GM12874 (cell line): Measurements from ENCODE around the gene DENND4A.

Source experiments
- TF ChIP-seq, protein P1 (sequence below): IDR thresholded peaks from 2 replicates; pipeline ENCODE4 v1.5.1; 2011; ENCODE audit warnings: low read depth, mild to moderate bottlenecking, control low read depth, low read length, moderate library complexity; ENCODE audit not compliant: insufficient read depth

The DENND4A gene

DNA sequence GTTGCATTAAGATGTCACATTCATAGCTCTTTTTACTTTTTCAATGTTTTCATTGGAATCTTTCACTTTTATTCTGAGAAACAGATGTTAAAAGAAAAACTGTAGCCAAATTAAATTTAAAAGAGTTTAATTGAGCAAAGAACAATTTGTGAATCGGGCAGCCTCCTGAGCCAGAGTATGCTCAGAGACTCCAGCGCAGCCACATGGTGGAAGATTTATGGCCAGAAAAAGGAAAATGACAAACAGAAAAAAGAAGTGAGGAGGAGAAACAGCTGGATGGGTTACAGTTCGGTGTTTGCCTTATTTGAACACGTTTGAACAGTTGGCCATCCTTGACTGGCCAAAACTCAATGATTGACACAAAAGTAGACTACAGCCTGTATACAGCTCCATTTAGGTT, 43.4 kb upstream of the DENND4A start:
- TF ChIP-seq, protein P1, sequence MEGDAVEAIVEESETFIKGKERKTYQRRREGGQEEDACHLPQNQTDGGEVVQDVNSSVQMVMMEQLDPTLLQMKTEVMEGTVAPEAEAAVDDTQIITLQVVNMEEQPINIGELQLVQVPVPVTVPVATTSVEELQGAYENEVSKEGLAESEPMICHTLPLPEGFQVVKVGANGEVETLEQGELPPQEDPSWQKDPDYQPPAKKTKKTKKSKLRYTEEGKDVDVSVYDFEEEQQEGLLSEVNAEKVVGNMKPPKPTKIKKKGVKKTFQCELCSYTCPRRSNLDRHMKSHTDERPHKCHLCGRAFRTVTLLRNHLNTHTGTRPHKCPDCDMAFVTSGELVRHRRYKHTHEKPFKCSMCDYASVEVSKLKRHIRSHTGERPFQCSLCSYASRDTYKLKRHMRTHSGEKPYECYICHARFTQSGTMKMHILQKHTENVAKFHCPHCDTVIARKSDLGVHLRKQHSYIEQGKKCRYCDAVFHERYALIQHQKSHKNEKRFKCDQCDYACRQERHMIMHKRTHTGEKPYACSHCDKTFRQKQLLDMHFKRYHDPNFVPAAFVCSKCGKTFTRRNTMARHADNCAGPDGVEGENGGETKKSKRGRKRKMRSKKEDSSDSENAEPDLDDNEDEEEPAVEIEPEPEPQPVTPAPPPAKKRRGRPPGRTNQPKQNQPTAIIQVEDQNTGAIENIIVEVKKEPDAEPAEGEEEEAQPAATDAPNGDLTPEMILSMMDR, result no peak

DNA sequence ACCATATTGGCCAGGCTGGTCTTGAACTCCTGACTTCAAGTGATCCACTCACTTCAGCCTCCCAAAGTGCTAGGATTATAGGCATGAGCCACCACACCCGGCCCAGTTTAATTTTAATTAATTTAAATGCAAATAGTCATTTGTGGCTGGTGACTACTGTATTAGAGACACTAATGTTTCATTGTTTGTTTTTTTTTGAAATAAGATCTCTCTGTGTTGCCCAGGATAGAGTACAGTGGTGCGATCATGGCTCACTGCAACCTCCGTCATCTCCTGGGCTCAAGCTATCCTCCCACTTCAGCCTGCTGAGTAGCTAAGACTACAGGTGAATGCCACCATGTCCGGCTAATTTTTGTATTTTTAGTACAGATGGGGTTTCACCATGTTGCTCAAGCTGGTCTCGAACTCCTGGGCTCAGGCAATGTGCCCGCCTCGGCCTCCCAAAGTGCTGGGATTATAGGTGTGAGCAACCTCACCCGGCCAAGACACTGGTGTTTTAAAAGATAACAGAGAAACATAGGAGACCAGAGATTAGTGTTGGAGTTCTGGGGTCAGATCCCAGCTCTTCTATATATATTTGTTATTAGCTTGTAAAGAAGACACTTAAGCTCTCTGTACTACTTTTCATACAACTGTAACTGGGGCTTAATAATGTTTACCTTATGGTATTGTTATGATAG, 42.6 kb upstream of the DENND4A start:
- TF ChIP-seq, protein P1, result no peak

DNA sequence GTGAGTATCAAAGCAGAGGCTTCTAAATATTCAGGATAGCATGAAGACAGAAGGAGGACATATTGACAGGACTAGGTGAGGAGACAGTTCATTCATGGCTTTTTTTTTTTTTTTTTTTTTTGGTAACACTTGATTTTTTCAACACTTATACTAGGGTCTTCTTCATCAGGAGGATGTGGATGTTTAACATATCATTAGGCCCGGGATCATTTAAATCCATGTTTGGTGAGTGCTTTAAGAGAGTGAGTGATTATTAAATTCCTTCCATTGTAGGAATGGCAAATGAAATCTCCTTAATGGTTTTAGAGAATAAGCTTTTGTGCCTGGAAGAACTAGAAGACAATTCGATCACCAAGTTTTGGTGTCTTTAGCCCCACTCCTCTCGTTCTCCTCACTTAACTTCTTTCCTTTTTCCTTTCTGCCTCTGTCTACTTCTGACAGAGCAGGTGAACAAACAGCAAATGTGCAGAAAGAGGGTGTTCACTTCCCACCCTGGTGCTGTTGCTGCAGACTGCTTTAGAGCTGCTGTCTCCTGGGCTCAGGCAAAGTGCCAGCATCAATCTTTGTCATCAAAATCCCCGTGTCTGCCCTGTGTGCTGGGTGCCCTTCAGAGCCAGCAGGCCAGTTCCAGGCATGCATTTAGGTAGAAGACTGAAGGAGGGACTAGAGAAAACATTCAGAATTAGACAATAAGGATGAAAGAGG, 41.6 kb upstream of the DENND4A start:
- TF ChIP-seq, protein P1, result no peak

DNA sequence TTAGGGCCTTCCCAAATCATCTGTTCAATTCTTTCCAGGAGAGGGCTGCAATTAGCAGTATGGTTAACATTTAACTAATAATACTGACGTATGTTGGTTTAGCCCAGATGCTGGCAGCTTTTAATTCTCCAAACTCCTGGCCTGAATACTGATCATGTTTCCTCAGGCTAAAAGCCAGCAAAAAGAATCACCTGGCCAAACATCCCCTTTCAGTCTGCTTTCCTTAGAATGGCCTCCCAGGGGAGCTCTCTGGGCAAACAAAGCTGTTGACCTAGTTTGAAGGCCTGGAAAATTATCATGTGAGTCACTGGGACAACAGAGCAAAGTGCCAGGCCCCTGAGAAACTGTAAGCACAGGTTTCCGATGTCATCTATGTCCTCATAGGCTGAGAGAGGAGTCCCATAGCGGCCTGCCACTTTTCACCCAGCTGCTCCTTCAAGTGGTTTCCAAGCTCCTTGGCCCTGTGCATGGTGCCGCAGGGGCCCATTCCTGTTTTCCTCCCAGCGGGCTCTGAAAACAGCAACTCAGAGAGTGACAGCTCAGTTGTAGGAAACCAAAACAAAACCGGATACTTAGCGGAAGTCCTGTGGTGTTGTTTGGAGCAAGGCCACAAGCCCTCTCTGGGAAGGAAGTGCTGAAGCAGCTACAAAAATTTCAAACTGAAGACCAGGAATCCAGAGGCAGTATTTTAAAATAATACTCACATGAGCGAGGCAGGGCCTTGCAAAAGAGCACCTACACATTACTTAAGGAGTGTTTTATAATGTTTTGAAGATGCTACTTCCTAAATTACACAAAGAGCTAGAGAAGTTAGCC, 40.7 kb upstream of the DENND4A start:
- TF ChIP-seq, protein P1, result no peak

DNA sequence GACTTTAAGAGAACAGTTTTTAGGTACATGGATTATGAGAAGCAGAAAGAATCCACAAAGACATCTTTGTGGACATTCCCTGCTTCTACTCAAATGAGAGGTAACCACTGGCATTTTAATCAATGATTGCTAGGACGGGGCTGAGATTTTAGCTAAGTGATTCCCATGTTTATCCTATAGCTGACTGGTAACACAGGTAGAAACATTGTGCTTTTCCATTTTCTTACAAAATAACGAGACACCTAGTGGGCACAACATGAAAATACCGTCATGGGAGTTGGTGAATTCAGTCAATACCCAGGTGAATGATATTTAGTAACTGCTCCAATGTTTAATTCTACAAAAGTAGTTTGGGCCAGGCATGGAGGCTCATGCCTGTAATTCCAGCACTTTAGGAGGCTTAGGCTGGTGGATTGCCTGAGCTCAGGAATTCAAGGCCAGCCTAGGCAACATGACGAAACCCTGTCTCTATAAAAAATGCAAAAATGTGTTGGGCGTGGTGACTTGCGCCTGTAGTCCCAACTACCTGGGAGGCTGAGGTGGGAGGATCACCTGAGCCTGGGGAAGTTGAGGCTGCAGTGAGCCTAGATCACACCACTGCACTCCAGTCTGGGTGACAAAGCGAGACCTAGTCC, 37.2 kb upstream of the DENND4A start:
- TF ChIP-seq, protein P1, result peak; percentile 35; the same call in 1 of the 2 replicates

GRCh38 chr15:65828585-65828984, 36.5 kb upstream of the DENND4A start:
- TF ChIP-seq, protein P1, result no peak

DNA sequence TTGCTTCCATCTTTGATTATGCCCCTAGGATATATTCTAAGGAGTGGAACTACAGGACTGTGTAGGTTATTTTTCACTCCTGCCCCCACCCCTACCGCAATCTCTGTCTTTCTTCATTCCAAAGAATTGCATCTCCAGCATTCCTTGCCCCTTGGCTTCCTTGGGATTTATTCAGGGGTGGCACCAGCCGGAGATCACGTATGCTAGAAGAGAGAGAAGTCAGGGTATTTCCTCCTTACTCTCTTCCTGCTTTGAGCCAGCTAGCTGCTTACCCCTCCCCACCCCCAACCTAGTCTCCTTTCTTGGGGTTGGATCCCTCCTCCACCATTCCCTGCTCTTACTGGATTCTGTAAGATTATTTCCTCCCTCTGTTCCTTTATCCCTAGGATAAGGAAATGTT, 35.0 kb upstream of the DENND4A start:
- TF ChIP-seq, protein P1, result no peak
